ENCODE results near the gene LCN12.
A peak's percentile ranks its signal among the peaks of the same experiment; 100 is the strongest.

LCN12 gene

GRCh38 chr9:136974817-136975535 lies 22.9 kb downstream of the LCN12 start:
- no peak for DNase-seq

GRCh38 chr9:136975644-136976043 lies 23.6 kb downstream of the LCN12 start:
- DNase-seq = no peak

DNA sequence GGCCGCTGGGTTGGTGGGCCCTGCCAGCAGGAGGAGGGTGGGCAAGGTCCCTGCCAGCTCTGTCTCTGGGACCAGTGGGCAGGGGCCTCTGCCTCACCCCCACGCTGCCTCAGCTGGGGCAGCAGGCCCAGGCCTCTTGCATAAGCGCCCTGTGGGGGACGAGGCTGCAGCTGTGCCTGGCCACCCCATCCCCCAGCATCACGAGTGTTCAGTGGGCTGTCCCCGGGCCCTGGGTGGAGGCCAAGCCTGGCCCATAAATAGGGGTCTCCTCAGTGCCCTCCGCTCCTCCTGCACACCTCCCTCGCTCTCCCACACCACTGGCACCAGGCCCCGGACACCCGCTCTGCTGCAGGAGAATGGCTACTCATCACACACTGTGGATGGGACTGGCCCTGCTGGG lies 25.1 kb downstream of the LCN12 start, which contains the start of gene PTGDS:
PTGDS (plus strand) TSS at position 282 of the 400 bp plus-strand sequence; CDS start at position 357, 75 bp downstream.
- no peak for DNase-seq

DNA sequence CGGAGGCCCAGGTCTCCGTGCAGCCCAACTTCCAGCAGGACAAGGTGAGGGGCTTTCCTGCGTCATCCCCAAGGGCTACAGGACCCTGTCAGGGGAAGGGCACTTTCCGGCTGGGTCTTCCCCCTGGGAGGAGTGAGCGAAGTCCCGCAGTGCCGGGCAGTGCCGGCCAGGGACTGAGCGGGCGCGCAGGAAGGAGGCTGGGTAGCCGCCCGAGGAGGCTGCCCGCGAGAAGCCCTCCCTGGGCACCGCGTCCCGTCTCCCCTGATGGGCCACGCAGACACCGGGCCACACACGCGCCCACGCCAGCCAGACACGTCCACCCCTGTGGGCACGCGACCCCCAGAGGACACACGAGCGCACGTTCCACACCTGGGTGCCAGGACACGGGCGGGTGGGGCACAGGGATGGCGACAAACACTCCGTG lies 25.6 kb downstream of the LCN12 start:
- DNase-seq = no peak

- DNase-seq = peak; percentile 40
These were observed 26.2 kb downstream of the LCN12 start for GRCh38 chr9:136978073-136978864.

DNA sequence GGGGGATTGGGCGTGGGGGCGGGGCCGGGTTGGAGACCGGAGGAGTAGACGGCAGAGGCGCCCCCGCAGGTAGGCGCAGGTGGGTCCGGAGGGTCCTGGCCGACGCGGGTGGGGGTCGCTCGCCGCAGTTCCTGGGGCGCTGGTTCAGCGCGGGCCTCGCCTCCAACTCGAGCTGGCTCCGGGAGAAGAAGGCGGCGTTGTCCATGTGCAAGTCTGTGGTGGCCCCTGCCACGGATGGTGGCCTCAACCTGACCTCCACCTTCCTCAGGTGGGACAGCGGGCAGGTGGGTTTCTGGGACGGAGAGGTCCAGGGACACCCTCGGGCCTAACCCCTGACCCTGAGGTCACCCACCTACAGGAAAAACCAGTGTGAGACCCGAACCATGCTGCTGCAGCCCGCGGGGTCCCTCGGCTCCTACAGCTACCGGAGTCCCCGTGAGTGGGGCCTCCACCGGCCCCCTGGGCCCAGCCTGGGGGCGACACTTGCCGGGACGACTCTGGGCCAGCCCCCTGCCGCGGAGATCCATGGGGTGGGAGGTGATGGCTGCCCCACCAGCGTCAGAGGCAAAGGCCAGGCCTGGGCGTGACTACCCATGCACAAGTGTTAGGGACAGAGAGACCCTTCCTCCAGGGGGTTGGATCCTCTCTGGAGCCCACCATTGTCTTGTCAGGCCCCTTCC lies 26.9 kb downstream of the LCN12 start:
- no peak for DNase-seq

GRCh38 chr9:136979769-136980587 lies 27.9 kb downstream of the LCN12 start:
- DNase-seq = no peak

DNA sequence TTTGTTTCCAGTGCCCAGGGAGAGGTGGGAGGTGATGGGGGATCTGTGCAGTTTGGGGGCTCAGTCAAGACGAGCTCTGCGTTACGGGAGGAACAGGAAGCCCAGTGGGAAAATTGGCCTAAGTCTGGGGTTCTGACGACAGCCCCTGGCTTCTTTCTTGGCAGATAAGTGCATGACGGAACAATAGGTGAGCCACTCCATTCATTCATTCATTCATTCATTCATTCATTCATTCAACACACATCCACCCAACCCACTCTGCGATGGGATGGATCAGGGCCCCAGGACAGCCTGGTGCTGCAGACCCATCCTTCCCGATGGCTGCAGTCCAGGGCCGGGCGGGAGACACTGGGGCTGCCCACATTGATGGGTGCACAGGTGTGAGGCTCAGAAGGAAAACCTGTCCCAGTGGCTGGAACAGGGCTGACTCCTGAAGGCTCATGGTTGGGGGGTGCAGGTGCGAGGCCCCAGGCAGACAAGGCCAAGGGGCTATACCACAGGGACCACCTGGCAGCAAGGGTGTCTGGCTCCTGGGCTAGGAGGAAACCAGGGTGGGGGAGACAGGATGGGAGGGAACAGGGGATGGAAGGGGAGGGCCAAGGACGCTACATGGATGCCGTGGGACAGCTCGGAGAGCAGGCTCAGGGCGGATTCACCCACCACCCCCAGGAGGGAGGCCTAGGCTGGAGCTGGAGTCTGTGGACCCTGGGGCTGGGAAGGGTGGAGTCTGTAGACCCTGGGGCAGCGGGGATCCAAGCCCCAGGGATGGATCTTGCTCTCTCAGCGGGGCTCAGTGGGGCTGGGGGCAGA lies 28.8 kb downstream of the LCN12 start:
- no peak for DNase-seq

DNA sequence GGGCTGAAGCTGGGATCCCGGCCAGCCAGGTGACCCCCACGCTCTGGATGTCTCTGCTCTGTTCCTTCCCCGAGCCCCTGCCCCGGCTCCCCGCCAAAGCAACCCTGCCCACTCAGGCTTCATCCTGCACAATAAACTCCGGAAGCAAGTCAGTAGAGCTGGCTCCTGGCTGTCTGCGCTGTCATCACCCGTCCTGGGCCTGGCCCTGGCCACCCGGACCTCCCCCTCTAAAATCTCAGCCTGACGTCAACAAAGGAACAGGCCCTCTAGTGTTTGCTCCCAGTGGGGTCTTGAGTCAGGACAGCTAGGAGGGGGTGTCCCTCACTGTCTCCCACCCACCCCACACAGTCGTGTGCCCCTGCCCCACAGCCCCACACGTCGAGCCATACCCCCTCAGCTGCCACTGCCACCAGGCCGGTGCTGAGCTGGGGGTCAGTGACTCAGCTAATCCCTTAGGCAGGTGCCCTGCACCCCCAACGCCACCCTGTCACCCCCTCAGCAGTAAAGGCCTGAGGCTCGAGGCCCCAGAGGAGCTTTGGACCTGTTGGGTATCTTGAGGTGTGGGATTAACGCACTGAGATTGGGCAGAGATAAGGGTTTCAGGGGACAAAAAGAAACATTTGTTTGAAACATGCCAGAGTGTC lies 29.6 kb downstream of the LCN12 start:
- no peak for DNase-seq

DNA sequence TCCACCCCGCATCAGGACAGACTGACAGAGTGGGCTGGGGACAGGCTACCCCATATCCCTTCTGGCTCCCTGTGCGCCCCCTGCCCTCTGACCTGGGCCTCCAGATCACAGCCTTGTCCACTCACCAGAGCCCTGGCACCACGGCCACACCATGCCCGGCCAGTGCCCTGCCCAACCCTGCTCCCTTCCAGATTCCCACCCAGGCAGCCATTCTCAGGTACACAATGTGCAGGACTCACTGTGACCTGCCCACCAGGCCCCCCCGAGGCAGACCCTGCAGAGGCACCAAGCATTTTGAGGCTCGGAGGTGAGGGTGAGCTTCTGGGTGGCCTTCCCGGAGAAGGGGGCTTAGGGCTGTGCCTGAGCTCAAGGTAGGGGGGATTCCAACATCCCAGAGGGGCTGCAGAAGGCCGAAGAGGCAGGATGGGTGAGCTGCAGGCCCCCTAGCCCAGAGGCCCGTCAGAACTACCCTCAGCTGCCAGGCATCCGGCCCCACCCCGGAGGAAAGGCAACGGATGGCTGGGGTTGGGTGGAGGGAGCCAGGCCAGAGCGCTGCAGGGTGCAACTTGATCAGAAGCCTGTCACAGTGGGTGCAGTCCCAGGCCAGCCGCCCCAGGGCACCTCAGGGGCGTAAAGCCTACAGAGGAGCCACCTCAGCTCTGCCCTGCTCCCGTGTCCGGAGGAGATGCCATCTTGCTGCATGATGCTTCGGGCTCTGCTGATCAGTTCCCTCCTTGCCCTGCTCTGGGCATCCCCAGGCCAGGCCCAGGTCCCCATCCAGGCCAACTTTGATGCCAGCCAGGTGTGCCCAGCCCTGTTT lies 30.4 kb downstream of the LCN12 start, which contains the start of gene LCNL1:
LCNL1 (plus strand) TSS at position 762 of the 820 bp plus-strand sequence. CDS start 594 bp downstream, outside the sequence.
- DNase-seq = no peak

DNA sequence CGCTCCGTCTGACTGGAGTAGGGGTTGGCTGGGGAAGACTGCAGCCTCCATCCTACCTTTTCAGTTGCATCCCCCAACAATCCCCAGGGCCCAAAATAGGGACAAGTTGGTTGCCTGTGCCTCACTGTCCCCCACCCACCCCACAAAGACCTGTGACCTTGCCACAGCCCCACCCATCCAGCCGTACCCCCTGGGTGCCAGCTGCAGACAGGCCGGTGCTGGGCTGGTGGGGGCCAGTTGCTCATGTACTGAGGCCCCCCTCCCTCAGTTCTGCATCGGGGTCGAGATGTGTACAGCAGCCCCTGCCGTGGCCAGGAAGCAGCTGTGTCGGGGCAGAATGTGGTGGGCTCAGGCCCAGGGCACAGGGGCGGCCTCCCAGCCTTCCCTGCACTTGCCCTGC lies 31.1 kb downstream of the LCN12 start:
- no peak for DNase-seq

DNA sequence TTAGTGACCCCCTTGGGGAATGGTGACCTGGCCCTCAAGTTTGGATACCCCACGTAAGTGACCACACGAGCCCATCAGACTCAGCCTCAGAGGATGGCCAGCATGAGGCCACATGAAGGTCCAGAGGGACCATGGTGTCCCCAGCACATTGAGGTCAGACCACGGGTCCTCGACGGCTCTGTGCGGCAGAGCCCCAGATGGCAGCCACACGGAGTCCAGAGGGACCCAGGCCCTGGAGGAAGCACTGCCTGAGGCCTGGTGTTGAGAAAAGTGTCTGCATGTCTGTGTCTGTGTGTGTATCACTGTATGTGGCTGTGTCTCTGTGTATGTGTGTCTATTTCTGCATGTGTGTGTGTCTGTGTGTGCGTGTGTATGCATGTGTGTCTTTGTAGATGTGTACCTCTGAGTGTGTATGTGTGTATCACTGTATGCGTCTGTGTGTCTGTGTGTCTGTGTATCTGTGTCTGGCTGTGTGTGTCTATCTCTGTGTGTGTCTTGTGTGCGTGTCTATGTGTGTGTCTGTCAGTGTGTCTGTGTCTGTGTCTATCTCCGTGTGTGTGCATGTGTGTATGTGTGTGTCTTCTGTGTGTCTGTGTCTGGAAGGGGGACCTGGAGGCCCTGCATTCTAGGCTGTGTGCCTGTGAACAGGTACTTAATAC lies 31.7 kb downstream of the LCN12 start:
- DNase-seq = no peak

DNA sequence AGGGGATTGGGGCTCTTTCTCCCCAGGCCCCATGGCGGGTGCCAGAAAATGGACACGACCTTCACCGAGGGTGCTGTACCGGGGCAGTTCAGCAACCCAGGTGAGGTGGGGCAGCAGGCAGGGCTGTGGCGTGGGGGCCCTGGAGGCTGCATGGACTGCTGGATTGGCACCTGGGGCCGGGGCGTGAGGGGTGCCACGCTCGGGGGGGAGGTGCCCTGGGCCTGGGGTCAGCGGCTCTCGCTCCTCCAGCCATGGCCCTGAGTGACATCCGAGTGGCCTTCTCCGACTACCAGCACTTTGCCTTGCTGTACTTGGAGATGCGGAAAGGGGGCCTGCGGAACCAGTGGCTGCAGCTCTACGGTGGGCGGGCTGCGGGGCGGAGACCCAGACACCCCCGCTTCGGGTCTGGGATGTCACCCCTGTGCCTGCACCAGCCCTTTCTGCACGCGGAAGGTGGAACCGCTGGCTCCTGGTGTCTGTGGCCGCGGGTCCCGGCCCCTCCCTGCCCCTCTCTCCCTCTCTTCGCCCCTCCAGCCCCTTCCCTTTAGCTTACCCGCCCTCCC lies 32.5 kb downstream of the LCN12 start:
- no peak for DNase-seq

DNA sequence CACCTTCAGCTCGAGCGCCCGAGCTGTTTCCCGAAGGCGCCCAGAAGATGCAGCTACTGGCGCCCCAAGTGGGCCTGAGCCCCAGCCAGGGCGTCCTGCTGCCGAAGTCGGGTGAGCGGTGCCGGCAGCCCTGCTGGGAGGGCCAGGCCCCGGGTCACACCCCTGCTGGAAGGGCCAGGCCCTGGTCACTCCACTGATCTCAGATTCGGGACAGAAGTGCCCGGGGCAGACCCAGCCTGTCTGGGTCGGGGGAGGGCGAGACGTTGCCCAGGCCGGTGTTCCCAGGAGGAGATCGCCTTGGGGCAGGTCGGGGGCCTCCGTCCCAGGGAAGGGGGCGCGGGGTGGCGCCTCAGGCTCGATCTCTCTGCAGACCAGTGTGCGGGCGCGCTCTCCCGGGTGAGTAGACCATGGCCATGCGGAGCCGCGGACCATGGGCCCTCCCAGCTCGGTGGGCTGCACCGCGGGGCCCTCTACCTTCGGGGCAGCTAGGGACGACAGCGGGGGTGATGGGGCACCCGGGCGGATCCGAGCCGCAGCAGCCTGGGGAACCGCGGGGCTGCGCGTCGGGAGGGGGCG lies 33.0 kb downstream of the LCN12 start:
- DNase-seq = no peak

DNA sequence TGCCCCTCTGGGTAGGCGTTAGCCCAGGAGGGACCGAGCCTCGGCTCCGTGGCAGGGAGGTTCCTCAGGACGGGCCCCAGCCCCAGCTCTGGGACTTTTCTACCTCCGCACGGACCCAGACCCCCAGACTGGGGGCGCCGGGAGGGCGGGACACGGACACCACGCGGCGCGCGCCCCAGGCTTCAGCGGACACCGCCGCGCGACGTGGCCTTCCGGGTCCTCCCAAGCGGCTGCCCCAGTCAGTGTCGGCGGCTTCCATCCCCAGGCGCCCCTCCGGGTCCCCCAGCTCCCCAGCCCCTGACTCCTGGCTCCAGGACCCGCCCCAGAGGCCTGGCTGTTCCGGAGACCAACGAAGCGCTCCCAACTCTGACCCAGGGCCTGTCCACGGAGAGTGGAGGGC lies 33.8 kb downstream of the LCN12 start:
- no peak for DNase-seq

DNA sequence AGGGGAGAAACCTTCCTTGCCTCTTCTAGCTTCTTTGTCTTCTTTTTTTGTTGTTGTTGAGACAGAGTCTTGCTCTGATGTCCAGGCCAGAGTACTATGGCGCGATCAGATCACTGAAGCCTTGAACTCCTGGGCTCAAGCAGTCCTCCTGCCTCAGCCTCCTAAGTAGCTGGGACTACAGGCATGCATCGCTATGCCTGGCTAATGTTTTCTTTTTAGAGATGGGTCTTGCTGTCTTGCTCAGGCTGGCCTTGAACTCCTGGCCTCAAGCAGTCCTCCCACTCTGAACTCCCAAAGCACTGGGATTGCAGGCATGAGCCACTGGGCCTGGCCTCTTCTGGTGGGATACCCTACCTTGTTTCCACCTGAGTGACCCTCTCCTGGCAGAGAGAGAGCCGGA lies 36.8 kb downstream of the LCN12 start:
- DNase-seq = no peak

DNA sequence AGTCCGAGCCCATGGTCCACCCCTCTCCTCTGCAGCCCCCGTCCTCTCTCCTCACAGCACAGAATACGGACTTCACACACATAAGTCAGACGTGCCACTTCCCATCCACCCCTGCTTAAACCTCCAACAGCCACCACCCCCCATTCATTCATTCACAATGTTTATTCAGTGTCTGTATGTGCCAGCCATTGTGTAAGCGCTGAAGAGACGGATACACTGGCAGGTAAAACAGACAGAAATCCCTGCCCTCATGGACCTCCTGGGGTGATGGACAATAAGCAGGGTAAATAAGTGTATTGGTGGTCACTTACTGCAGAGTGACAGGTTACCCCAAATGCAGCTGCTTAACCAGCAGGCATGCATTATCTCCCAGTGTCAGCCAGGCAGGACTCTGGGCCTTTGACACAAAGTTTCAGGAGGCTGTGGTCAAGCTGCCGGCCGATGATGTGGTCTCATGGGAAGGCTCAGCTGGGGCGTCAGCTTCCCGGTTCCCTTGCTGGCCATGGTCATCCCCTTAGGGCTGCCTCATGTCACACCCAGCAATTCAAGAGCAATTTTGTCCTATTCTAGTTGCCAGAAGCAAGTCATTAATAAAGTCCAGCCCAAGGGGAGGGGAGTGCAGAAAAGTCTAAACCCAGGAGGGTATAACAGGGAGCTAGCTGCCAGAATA lies 38.3 kb downstream of the LCN12 start:
- no peak for DNase-seq

Data from NCI-H1436 (cell line).